Measurements from ENCODE around the gene RFPL2.

RFPL2 gene
- 0 to 2.0 (median 0.12) reads per million in 9 experiments for total RNA-seq

- Mint-ChIP-seq H3K27ac (peak within 1 kb of the TSS; percentile 27 to 31), H3K4me1 (ENCODE audit: low read depth in 2 of 2) (peaks cover 41 to 43% of the 10 kb centered on the region in 2 donors), H3K4me3 (peak within 1 kb of the TSS; percentile 53 to 76), H3K27me3 (peaks cover 27 to 29% of the 10 kb centered on the region in 2 donors), H3K36me3 (ENCODE audit: insufficient read depth) (no peaks in the 10 kb centered on the region), H3K9me3 (no peaks in the 10 kb centered on the region)
- peak in 1 of 3 experiments; percentile 11 for DNase-seq
- peak; percentile 21 for ATAC-seq (replicated peaks)
Measured at GRCh38 chr22:32204856-32205722, at the start of gene RFPL2. Gene RFPL2 (minus strand): TSS chr22:32205073. CDS start chr22:32202451, 2,622 bp downstream.

- ATAC-seq (replicated peaks) (no peak), DNase-seq (no peak)
- Mint-ChIP-seq H3K4me1 (ENCODE audit: low read depth in 2 of 2) (no peaks in the 10 kb centered on the region), H3K4me3 (no peak overlapping the region), H3K9me3 (no peaks in the 10 kb centered on the region), H3K36me3 (ENCODE audit: insufficient read depth) (no peaks in the 10 kb centered on the region), H3K27me3 (peaks cover 50 to 73% of the 10 kb centered on the region in 2 donors), H3K27ac (no peak overlapping the region)
Measured at GRCh38 chr22:32249231-32249630, 44.4 kb upstream of the RFPL2 start.

- H3K27me3 Mint-ChIP-seq, result peaks cover 51 to 65% of the 10 kb centered on the region in 2 donors
- no peak overlapping the region for H3K4me3 Mint-ChIP-seq
- no peaks in the 10 kb centered on the region for H3K9me3 Mint-ChIP-seq
- H3K36me3 Mint-ChIP-seq (ENCODE audit: insufficient read depth), result no peaks in the 10 kb centered on the region
- no peaks in the 10 kb centered on the region for H3K4me1 Mint-ChIP-seq (ENCODE audit: low read depth in 2 of 2)
- DNase-seq, result no peak
- no peak overlapping the region for H3K27ac Mint-ChIP-seq
- no peak for ATAC-seq (replicated peaks)
Measured at GRCh38 chr22:32248276-32248675, 43.4 kb upstream of the RFPL2 start.

GRCh38 chr22:32246166-32246565 is 41.3 kb upstream of the RFPL2 start:
- Mint-ChIP-seq H3K27me3 (peaks cover 51 to 64% of the 10 kb centered on the region in 2 donors), H3K4me1 (ENCODE audit: low read depth in 2 of 2) (no peaks in the 10 kb centered on the region), H3K4me3 (no peak overlapping the region), H3K36me3 (ENCODE audit: insufficient read depth) (no peaks in the 10 kb centered on the region), H3K27ac (no peak overlapping the region), H3K9me3 (no peaks in the 10 kb centered on the region)
- DNase-seq (no peak), ATAC-seq (replicated peaks) (no peak)

GRCh38 chr22:32245042-32245441 is 40.2 kb upstream of the RFPL2 start:
- H3K36me3 Mint-ChIP-seq (ENCODE audit: insufficient read depth), result no peaks in the 10 kb centered on the region
- H3K4me3 Mint-ChIP-seq, result no peak overlapping the region
- H3K27ac Mint-ChIP-seq, result no peak overlapping the region
- no peak for ATAC-seq (replicated peaks)
- H3K27me3 Mint-ChIP-seq, result peaks cover 48 to 57% of the 10 kb centered on the region in 2 donors
- no peaks in the 10 kb centered on the region for H3K9me3 Mint-ChIP-seq
- DNase-seq, result no peak
- H3K4me1 Mint-ChIP-seq (ENCODE audit: low read depth in 2 of 2), result no peaks in the 10 kb centered on the region

- no peaks in the 10 kb centered on the region for H3K4me1 Mint-ChIP-seq (ENCODE audit: low read depth in 2 of 2)
- ATAC-seq (replicated peaks) (no peak), DNase-seq (no peak)
- H3K36me3 Mint-ChIP-seq (ENCODE audit: insufficient read depth), result no peaks in the 10 kb centered on the region
- H3K9me3 Mint-ChIP-seq, result no peaks in the 10 kb centered on the region
- peaks cover 43 to 52% of the 10 kb centered on the region in 2 donors for H3K27me3 Mint-ChIP-seq
- no peak overlapping the region for H3K4me3 Mint-ChIP-seq
- no peak overlapping the region for H3K27ac Mint-ChIP-seq
Measured at GRCh38 chr22:32244547-32244946, 39.7 kb upstream of the RFPL2 start.

GRCh38 chr22:32240461-32240860 is 35.6 kb upstream of the RFPL2 start:
- Mint-ChIP-seq H3K27me3 (peaks cover 38 to 47% of the 10 kb centered on the region in 2 donors), H3K4me3 (no peak overlapping the region), H3K4me1 (ENCODE audit: low read depth in 2 of 2) (no peaks in the 10 kb centered on the region), H3K36me3 (ENCODE audit: insufficient read depth) (no peaks in the 10 kb centered on the region), H3K27ac (no peak overlapping the region), H3K9me3 (no peaks in the 10 kb centered on the region)
- ATAC-seq (replicated peaks) (no peak), DNase-seq (no peak)

GRCh38 chr22:32237906-32238305 is 33.0 kb upstream of the RFPL2 start:
- DNase-seq (no peak), ATAC-seq (replicated peaks) (no peak)
- Mint-ChIP-seq H3K4me1 (ENCODE audit: low read depth in 2 of 2) (no peaks in the 10 kb centered on the region), H3K4me3 (no peak overlapping the region), H3K9me3 (no peaks in the 10 kb centered on the region), H3K36me3 (ENCODE audit: insufficient read depth) (peaks cover 5% of the 10 kb centered on the region), H3K27me3 (peaks cover 56 to 66% of the 10 kb centered on the region in 2 donors), H3K27ac (no peak overlapping the region)

- Mint-ChIP-seq H3K4me3 (no peak overlapping the region), H3K27me3 (peaks cover 61 to 69% of the 10 kb centered on the region in 2 donors), H3K4me1 (ENCODE audit: low read depth in 2 of 2) (no peaks in the 10 kb centered on the region), H3K36me3 (ENCODE audit: insufficient read depth) (peaks cover 5% of the 10 kb centered on the region), H3K27ac (no peak overlapping the region), H3K9me3 (no peaks in the 10 kb centered on the region)
- DNase-seq (no peak), ATAC-seq (replicated peaks) (no peak)
Measured at GRCh38 chr22:32236970-32237369, 32.1 kb upstream of the RFPL2 start.

- Mint-ChIP-seq H3K27ac (no peak overlapping the region), H3K4me1 (ENCODE audit: low read depth in 2 of 2) (no peaks in the 10 kb centered on the region), H3K27me3 (peaks cover 68 to 84% of the 10 kb centered on the region in 2 donors), H3K36me3 (ENCODE audit: insufficient read depth) (peaks cover 8% of the 10 kb centered on the region), H3K9me3 (no peaks in the 10 kb centered on the region), H3K4me3 (no peak overlapping the region)
- no peak for DNase-seq
- ATAC-seq (replicated peaks), result no peak
Measured at GRCh38 chr22:32233091-32233490, 28.2 kb upstream of the RFPL2 start.

- no peak for DNase-seq
- Mint-ChIP-seq H3K27me3 (peaks cover 62 to 79% of the 10 kb centered on the region in 2 donors), H3K9me3 (no peaks in the 10 kb centered on the region), H3K4me1 (ENCODE audit: low read depth in 2 of 2) (no peaks in the 10 kb centered on the region), H3K36me3 (ENCODE audit: insufficient read depth) (peaks cover 8% of the 10 kb centered on the region), H3K27ac (no peak overlapping the region), H3K4me3 (no peak overlapping the region)
- no peak for ATAC-seq (replicated peaks)
Measured at GRCh38 chr22:32232191-32232830, 27.4 kb upstream of the RFPL2 start.

GRCh38 chr22:32226326-32227104 is 21.6 kb upstream of the RFPL2 start:
- H3K4me1 Mint-ChIP-seq (ENCODE audit: low read depth in 2 of 2), result no peaks in the 10 kb centered on the region
- ATAC-seq (replicated peaks) (no peak), DNase-seq (no peak)
- no peaks in the 10 kb centered on the region for H3K9me3 Mint-ChIP-seq
- peaks cover 3% of the 10 kb centered on the region for H3K36me3 Mint-ChIP-seq (ENCODE audit: insufficient read depth)
- H3K27ac Mint-ChIP-seq, result no peak overlapping the region
- H3K27me3 Mint-ChIP-seq, result peaks cover 43 to 62% of the 10 kb centered on the region in 2 donors
- H3K4me3 Mint-ChIP-seq, result no peak overlapping the region

GRCh38 chr22:32222991-32223390 is 18.1 kb upstream of the RFPL2 start:
- no peak for DNase-seq
- Mint-ChIP-seq H3K4me3 (no peak overlapping the region), H3K36me3 (ENCODE audit: insufficient read depth) (no peaks in the 10 kb centered on the region), H3K9me3 (no peaks in the 10 kb centered on the region), H3K27me3 (peaks cover 25 to 36% of the 10 kb centered on the region in 2 donors), H3K27ac (no peak overlapping the region), H3K4me1 (ENCODE audit: low read depth in 2 of 2) (no peaks in the 10 kb centered on the region)
- no peak for ATAC-seq (replicated peaks)
